Activated CD8-positive, alpha-beta memory T cell treated with anti-CD3 and anti-CD28 coated beads for 4 hours (primary cell): ENCODE results near the gene TCF4.

Source experiments
- DNase-seq, 2 donors: peaks; one replicate each; pipeline ENCODE4 v3.0.0-alpha.2; 2020; ENCODE audit warnings: low read depth in 2 of 2

The TCF4 gene

GRCh38 chr18:55546851-55547704 is 40.9 kb downstream of the TCF4 start:
- no peak for DNase-seq

GRCh38 chr18:55544014-55544413 is 44.0 kb downstream of the TCF4 start:
- DNase-seq: no peak

GRCh38 chr18:55543130-55543704 is 44.8 kb downstream of the TCF4 start:
- DNase-seq: no peak

- DNase-seq: no peak
Observed at GRCh38 chr18:55541571-55541970, 46.4 kb downstream of the TCF4 start.

GRCh38 chr18:55539240-55539639 is 48.8 kb downstream of the TCF4 start:
- no peak for DNase-seq

- DNase-seq: no peak
Observed at GRCh38 chr18:55534996-55535395, 53.0 kb downstream of the TCF4 start.

- DNase-seq: no peak
Observed at GRCh38 chr18:55534547-55534946, 53.4 kb downstream of the TCF4 start.

- no peak for DNase-seq
Observed at GRCh38 chr18:55530166-55530565, 57.8 kb downstream of the TCF4 start.

GRCh38 chr18:55529581-55529980 is 58.4 kb downstream of the TCF4 start:
- no peak for DNase-seq

- no peak for DNase-seq
Observed at GRCh38 chr18:55525845-55526244, 62.1 kb downstream of the TCF4 start.

GRCh38 chr18:55524353-55525073 is 63.5 kb downstream of the TCF4 start:
- no peak for DNase-seq

GRCh38 chr18:55523001-55523400 is 65.0 kb downstream of the TCF4 start:
- no peak for DNase-seq

GRCh38 chr18:55522011-55522410 is 66.0 kb downstream of the TCF4 start:
- no peak for DNase-seq

GRCh38 chr18:55517055-55517454 is 70.9 kb downstream of the TCF4 start:
- DNase-seq: no peak

GRCh38 chr18:55515941-55516710 is 71.9 kb downstream of the TCF4 start:
- no peak for DNase-seq

GRCh38 chr18:55515214-55515613 is 72.8 kb downstream of the TCF4 start:
- no peak for DNase-seq

GRCh38 chr18:55513161-55513560 is 74.8 kb downstream of the TCF4 start:
- DNase-seq: no peak

GRCh38 chr18:55511277-55511676 is 76.7 kb downstream of the TCF4 start:
- DNase-seq: no peak

- no peak for DNase-seq
Observed at GRCh38 chr18:55510809-55511208, 77.2 kb downstream of the TCF4 start.

GRCh38 chr18:55509631-55510324 is 78.2 kb downstream of the TCF4 start:
- DNase-seq: no peak

GRCh38 chr18:55508651-55509050 is 79.3 kb downstream of the TCF4 start:
- DNase-seq: no peak
